NOMO-1 treated with dmso at 0.1 percent for 144 hours (cell line): Measurements from ENCODE around the gene CD151.

Source experiments
- DNase-seq: peaks from one replicate; lab custom pipeline; 2025; ENCODE audit not compliant: unreplicated experiment; lab: John Stamatoyannopoulos, UW

The CD151 gene

GRCh38 chr11:869399-870126, 36.8 kb downstream of the CD151 start:
- no peak for DNase-seq

DNA sequence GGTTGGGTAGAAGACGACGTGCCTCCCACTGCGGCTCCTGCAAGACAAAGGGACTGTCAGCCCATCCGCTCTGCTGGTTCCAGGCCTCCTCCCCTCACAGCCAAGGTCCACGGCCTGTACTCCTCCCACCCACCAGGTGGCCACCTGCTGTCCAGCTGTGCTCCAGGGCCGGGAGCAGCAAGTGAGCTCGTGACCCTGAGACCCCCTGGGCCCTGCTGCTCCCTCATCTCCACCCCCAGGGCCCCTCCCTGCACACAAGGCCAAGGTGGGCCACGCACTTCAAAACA, 37.3 kb downstream of the CD151 start:
- DNase-seq = no peak

GRCh38 chr11:870418-870817, 37.7 kb downstream of the CD151 start:
- no peak for DNase-seq

DNA sequence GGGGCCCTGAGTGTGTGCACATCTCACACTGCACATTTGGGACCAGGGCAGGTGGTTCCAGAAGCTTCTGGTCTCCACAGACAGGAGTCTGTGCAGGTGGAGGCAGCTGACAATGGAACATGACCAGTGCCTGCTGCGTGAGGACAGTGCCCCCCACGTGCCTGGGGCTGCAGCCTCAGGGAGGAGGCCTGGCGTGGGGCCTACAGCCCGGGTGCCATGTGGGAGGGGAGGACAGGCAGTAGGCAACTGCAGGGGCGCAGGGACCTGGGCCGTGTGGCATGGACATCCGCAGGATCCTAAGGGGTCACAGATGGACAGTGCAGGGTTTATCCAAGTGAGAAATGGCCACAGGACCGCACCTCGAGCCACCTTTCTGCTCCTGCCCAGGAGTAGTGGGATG, 38.7 kb downstream of the CD151 start:
- DNase-seq = no peak

DNA sequence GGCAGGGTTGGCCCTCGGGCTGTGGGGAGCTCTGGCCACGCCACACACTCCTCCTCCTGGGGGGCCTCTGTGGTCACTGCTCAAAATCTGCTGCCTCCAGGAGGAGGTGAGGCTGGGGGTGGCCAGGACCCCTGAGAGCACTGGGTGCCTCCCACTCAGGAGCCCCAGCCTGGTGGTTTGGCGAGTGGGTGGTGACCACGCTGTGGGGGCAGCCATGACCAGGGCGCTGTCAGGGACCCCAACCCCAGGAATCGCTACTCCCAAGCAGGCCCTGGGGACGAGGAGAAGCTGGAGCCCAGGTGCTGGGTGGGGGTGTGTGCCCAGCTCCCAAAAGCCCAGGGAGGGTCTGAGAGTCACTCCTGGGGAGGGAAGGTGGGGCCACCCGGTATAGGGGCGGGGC, 40.0 kb downstream of the CD151 start:
- no peak for DNase-seq

DNA sequence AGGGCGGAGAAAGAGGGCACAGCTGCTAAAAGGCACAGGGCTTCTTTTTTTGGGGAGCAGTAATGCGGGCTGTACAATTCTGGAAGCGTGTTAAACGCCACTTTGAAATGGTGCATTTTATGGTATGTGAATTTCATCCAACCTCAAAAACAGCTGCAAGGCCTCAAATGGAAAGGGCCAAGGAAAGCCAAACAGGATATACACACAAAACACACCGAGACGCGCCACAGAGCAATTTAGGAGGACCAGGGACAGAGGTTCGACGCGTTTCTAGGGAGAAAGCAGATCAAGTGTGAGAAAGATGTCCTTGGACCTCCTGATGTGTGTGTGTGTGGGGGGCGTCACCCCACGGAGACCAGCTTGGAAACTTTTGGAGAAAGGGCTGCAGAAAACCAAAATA, 41.0 kb downstream of the CD151 start:
- DNase-seq = no peak

DNA sequence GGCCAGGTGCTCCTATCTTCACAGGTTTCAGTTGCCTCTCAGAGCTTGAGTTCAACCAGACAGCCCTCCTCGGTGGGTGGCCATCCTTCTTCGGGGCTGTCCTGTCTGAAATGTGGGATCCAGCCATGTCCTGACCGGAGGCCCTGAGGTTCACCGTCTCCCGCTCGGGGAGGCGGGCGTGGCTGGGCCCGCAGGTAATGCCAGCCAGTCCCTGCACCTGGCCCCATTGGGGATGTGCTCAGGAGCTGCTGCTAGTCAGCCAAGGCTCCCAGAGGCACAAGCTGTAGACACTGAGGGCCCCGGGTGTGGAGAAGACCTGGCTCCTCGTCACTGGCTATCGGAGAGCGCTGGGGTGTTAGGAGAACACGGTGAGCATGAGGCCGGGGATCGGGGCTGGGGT, 42.5 kb downstream of the CD151 start:
- DNase-seq = no peak

GRCh38 chr11:875769-876301, 43.1 kb downstream of the CD151 start:
- no peak for DNase-seq

DNA sequence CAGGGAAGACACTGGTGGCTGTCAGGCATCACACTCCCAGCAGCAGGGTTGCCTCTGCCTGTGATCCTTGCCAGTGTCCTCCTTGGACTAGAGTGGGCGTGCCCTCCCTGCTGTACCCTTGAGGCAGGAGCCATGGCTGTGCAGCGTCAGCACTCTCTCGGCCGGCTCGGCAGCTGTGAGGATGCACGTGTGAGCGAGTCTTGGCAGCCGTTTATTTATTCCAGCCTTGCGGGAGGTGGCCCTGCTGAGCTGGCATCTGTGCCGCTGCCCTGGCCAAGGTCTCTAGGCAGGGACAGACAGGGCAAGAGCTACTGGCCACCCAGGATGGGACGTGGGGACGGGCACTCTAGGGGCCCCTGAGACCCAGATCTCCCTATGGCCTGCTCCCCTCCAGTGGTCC, 43.8 kb downstream of the CD151 start:
- DNase-seq = no peak

DNA sequence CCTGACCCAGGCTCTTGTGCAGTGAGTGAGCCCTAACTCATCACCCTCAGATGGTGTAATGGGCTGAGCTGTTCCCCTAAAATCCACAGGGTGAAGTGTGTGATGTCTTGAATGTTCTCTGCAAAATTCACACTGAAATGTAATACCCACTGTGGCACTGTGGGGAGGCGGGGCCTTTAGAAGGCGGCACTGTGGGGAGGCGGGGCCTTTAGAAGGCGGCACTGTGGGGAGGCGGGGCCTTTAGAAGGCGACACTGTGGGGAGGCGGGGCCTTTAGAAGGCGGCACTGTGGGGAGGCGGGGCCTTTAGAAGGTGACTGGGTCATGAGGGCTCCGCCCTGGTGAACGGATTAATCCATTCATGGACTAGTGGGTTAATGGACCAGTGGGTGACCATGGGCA, 44.8 kb downstream of the CD151 start:
- no peak for DNase-seq

GRCh38 chr11:880447-880846, 47.7 kb downstream of the CD151 start:
- no peak for DNase-seq

- DNase-seq = no peak
Observed at GRCh38 chr11:882596-882995, 49.8 kb downstream of the CD151 start.

- DNase-seq = no peak
Observed at GRCh38 chr11:883527-883926, 50.8 kb downstream of the CD151 start.

DNA sequence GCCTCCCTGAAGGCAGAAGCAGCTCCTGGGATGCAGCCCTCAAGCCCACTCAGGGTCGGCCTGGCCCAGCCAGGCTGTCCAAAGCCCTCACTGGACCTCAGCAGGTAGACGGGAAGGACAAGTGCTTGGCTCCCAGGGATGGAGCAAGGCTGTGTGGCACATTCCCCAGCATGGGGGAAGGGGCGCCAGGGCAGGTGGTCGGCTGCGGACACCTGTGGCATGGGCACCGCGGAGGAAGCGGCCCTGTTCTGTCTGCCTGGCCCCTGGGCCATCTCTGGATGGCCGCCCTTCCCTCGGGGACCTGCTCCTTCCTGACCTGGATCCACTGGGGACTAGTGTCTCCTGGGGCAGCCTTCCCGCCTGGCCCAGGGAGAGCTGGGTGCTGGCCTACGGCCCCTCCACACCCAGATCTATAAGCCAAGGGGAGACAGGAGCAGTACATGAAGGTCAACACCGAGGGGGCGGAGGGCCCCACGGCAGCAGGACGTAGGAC, 51.9 kb downstream of the CD151 start:
- DNase-seq = no peak

GRCh38 chr11:886568-886967, 53.8 kb downstream of the CD151 start:
- no peak for DNase-seq

DNA sequence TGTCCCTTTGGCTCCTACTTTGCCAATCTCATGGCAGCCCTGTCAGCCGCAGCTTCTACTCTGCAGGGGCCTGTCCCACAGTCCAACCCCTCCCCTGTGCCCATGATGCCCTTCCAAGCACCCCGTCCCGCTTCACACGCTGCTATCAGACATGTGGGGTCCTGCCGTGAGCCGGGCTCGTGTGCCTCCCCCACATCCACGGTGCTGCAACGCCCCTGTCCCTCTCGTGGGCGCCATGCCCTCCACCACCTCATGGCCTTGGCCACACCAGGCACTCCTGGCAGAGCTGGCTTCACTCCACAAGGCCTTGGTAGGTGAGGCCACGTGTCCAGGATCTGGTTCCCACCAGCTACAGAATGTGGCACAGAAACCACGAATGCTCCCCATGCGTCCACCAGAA, 54.8 kb downstream of the CD151 start:
- no peak for DNase-seq
